Smooth muscle cell (in vitro differentiated cells): ENCODE measurements around the gene CFL1. TPM values are rescaled to one million over a fixed set of nuclear protein-coding genes. Genes with fewer than 3 reads are reported as not detected.

ENCODE experiments used
- DNase-seq: peaks from one replicate; lab custom pipeline; 2025; ENCODE audit not compliant: unreplicated experiment; lab: John Stamatoyannopoulos, UW
- H2AFZ ChIP-seq: fragments of 200-600 bp; sonication (generic); 2 replicates; pipeline ENCODE4 v1.6.0; 2016; ENCODE audit warnings: antibody characterized with exemption, low read depth, mild to moderate bottlenecking
- H3F3A ChIP-seq: fragments of 200-600 bp; sonication (generic); 2 replicates; pipeline ENCODE4 v1.6.0; 2017; ENCODE audit warnings: antibody characterized with exemption, low read depth
- H3K27ac ChIP-seq: fragments of 200-600 bp; sonication (generic); 2 replicates; pipeline ENCODE4 v1.5.1; 2016; ENCODE audit warnings: low read depth, mild to moderate bottlenecking
- H3K27me3 ChIP-seq: fragments of 200-600 bp; sonication (generic); 2 replicates; pipeline ENCODE4 v1.6.1; 2016; ENCODE audit warnings: low read depth, mild to moderate bottlenecking
- H3K36me3 ChIP-seq: fragments of 200-600 bp; sonication (generic); 2 replicates; pipeline ENCODE4 v1.5.1; 2016; ENCODE audit warnings: low read depth
- H3K4me1 ChIP-seq: fragments of 200-600 bp; sonication (generic); 2 replicates; pipeline ENCODE4 v1.5.1; 2016; ENCODE audit warnings: low read depth
- H3K4me2 ChIP-seq: fragments of 200-600 bp; sonication (generic); 2 replicates; pipeline ENCODE4 v1.6.0; 2016; ENCODE audit warnings: mild to moderate bottlenecking
- H3K4me3 ChIP-seq: fragments of 200-600 bp; sonication (generic); 2 replicates; pipeline ENCODE4 v1.5.1; 2016; ENCODE audit warnings: mild to moderate bottlenecking
- H3K79me2 ChIP-seq: fragments of 200-600 bp; sonication (generic); 2 replicates; pipeline ENCODE4 v1.6.0; 2016; ENCODE audit warnings: low read depth, mild to moderate bottlenecking
- H3K9ac ChIP-seq: fragments of 200-600 bp; sonication (generic); 2 replicates; pipeline ENCODE4 v1.6.0; 2016; ENCODE audit warnings: low read depth
- H3K9me3 ChIP-seq: fragments of 200-600 bp; sonication (generic); replicated peaks from 2 replicates; pipeline ENCODE4 v1.5.1; 2016; ENCODE audit warnings: low read depth
- H4K20me1 ChIP-seq: fragments of 200-600 bp; sonication (generic); 2 replicates; pipeline ENCODE4 v1.6.0; 2016; ENCODE audit warnings: low read depth
- WGBS: methylation state at CpG from one replicate; pipeline ENCODE4 v1.1.7; 2016; ENCODE audit warnings: low lambda C conversion rate; 5-methylcytosine and 5-hydroxymethylcytosine counted together
- polyA plus RNA-seq: library from polyadenylated mRNA; unstranded; fragments of >200 nt; fragmentation: Nextera tagmentation; extraction: Ambion mirVana; gene quantifications from 2 replicates; pipeline ENCODE4 v1.2.1, GENCODE V29; 2016
- total RNA-seq: library from RNA; depleted of rRNA; stranded (reverse); fragments of >200 nt; gene quantifications from 2 replicates; pipeline ENCODE4 v1.2.3, GENCODE V29; 2014
- TF ChIP-seq, protein P1 (sequence below): fragments of 200-600 bp; sonication (generic); IDR thresholded peaks from 2 replicates; pipeline ENCODE4 v1.5.1; 2017; ENCODE audit warnings: borderline replicate concordance, mild to moderate bottlenecking, antibody characterized with exemption; ENCODE audit not compliant: insufficient read depth, poor library complexity, severe bottlenecking

The CFL1 gene
- total and polyA plus RNA-seq, 2 experiments from 2014 or later = 1,255 to 3,052 TPM

DNA sequence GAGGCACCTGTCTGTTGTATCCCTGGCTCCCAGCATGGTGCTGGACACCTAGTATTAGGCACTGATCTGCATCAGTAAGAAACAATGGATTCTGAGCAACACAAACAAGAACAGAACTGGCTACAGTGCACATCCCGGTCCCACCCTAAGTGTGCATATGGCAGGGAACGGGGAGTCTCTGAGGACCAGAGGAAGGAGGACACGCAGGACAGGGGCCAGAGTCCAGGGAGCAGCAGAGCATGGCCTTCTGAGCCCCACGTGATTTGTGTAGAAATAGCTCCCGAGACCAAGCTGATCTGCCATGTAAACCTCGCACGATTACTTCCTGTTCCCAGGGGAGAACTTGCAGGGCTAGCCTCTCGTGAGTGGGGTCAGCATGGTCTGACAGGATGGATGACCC, 36.9 kb downstream of the CFL1 start:
- Histone ChIP-seq H3K9me3 (no peaks in the 10 kb centered on the region), H3F3A (no peaks in the 10 kb centered on the region), H3K9ac (no peak overlapping the region), H3K79me2 (no peaks in the 10 kb centered on the region), H3K4me1 (no peaks in the 10 kb centered on the region), H3K4me3 (no peak overlapping the region), H4K20me1 (no peaks in the 10 kb centered on the region), H3K4me2 (no peak overlapping the region), H3K36me3 (no peaks in the 10 kb centered on the region), H2AFZ (no peak overlapping the region), H3K27ac (no peak overlapping the region), H3K27me3 (no peaks in the 10 kb centered on the region)
- DNase-seq = no peak
- WGBS = 90% methylated on average over 8 of the region's 8 CpGs
- TF ChIP-seq, protein P1, sequence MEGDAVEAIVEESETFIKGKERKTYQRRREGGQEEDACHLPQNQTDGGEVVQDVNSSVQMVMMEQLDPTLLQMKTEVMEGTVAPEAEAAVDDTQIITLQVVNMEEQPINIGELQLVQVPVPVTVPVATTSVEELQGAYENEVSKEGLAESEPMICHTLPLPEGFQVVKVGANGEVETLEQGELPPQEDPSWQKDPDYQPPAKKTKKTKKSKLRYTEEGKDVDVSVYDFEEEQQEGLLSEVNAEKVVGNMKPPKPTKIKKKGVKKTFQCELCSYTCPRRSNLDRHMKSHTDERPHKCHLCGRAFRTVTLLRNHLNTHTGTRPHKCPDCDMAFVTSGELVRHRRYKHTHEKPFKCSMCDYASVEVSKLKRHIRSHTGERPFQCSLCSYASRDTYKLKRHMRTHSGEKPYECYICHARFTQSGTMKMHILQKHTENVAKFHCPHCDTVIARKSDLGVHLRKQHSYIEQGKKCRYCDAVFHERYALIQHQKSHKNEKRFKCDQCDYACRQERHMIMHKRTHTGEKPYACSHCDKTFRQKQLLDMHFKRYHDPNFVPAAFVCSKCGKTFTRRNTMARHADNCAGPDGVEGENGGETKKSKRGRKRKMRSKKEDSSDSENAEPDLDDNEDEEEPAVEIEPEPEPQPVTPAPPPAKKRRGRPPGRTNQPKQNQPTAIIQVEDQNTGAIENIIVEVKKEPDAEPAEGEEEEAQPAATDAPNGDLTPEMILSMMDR = no peak

DNA sequence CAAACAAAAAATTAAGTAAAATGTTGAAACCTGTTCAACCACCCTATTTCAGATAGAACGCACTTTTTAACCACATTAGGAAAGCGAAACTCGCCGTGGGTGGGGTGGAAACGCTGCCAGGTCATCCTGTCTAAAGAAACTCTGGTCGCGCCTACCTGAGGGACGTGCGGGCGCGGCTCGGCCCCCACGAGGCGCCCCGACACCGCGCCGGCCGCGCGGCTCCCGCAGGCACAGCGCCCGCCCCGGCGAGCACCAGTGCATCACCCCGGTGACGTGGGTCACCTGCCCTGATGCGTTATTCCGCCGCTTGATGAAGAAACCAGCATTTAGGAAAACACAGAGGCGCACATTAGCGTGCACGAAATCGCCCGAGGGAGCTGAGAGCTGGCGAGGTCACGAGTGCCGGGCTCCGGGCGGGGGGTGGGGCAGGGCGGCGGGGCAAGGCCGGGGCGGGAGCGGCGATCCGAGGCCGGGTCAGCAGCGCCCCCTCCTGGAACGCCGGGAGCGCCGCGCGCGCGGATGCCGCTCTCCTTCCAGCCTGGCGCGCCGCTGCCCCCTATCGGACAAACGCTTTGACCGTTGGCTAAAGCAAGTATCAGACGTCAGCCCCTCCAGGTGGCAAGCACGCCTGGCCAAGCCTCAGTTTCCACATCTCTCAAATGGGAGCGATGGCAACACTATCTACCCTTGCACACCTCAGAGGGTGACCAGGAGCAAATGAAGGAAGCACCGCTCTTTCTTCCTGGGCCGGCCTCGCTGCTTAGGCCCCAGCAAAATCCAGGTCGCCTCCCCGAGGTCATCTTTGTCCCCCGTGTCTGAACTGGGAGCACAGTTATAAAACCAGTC, 39.9 kb downstream of the CFL1 start:
- H3F3A ChIP-seq = no peaks in the 10 kb centered on the region
- H4K20me1 ChIP-seq = no peaks in the 10 kb centered on the region
- H3K27me3 ChIP-seq = no peaks in the 10 kb centered on the region
- H3K4me1 ChIP-seq = no peaks in the 10 kb centered on the region
- no peaks in the 10 kb centered on the region for H3K36me3 ChIP-seq
- peak overlapping the region; percentile 87 for H3K4me2 ChIP-seq
- no peaks in the 10 kb centered on the region for H3K9me3 ChIP-seq
- H3K4me3 ChIP-seq = peak overlapping the region; percentile 71
- 9% methylated on average over 62 of the region's 74 CpGs for WGBS
- TF ChIP-seq, protein P1 = peak; percentile 99
- peak overlapping the region; percentile 65 for H3K9ac ChIP-seq
- peak overlapping the region; percentile 83 for H2AFZ ChIP-seq
- peak; percentile 85 for DNase-seq
- H3K27ac ChIP-seq = peak overlapping the region; percentile 52
- no peaks in the 10 kb centered on the region for H3K79me2 ChIP-seq

DNA sequence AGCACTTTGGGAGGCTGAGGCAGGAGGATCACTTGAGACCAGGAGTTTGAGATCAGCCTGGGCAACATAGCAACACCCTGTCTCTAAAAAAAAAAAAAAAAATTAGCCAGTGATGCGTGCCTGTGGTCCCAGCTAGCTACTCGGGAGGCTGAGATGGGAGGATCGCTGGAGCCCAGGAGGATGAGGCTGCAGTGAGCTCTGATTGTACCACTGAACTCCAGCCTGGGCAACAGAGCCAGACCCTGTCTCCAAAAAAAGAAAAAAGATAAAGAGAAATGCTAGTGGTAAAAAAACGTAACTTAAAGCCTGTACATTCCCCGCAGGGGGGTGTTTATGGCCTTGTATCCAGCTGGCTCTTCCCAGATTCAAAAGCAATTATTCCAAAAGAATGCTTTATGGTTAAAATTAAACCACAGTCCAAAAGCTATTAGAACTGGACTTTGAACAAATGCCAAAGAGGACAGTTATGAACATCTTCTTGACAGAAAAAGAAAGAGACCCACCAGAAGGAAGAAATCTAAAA, 40.6 kb downstream of the CFL1 start:
- H3K27me3 ChIP-seq = no peaks in the 10 kb centered on the region
- 68% methylated on average over 5 of the region's 5 CpGs for WGBS
- no peak for DNase-seq
- peak overlapping the region; percentile 87 for H3K4me2 ChIP-seq
- H2AFZ ChIP-seq = peak overlapping the region; percentile 83
- no peaks in the 10 kb centered on the region for H4K20me1 ChIP-seq
- TF ChIP-seq, protein P1 = no peak
- H3K9ac ChIP-seq = peak overlapping the region; percentile 65
- no peaks in the 10 kb centered on the region for H3K36me3 ChIP-seq
- H3K4me3 ChIP-seq = peak overlapping the region; percentile 71
- H3K4me1 ChIP-seq = no peaks in the 10 kb centered on the region
- no peaks in the 10 kb centered on the region for H3K79me2 ChIP-seq
- peak overlapping the region; percentile 52 for H3K27ac ChIP-seq
- no peaks in the 10 kb centered on the region for H3K9me3 ChIP-seq
- H3F3A ChIP-seq = no peaks in the 10 kb centered on the region
